Forelimb muscle (tissue), 1 donor: ENCODE data around the gene GRM7. TPM values are rescaled to one million over a fixed set of nuclear protein-coding genes. Genes with fewer than 3 reads are reported as not detected.

Experiments
- DNase-seq: peaks from one replicate; pipeline ENCODE4 v3.0.0-alpha.2; 2013; ENCODE audit warnings: low read depth
- polyA plus RNA-seq: library from polyadenylated mRNA; unstranded; fragments of 120-200 nt; gene quantifications from one replicate; pipeline ENCODE4 v1.2.1, GENCODE V29; 2013; ENCODE audit not compliant: insufficient read length

Gene GRM7
- polyA plus RNA-seq, 1 donor = not detected

DNA sequence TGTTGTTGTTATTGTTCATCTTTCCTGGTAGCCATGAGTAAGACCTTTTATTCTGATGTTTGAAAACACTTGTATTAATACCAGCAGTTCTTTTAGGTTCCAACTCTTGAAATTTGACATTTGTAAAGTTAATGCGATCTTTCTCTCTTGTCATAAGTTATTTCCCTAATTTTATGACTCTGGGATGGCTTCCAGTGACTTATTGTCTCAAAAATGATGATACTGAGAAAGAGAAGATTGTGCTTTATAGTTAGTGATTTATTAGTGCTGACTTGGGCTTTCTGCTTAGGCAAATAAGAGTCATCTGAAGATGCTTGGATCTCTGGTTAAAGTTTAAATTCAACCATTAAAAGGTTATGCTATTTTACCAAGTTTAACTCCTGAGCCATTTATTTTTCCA is 715.2 kb downstream of the GRM7 start:
- no peak for DNase-seq

DNA sequence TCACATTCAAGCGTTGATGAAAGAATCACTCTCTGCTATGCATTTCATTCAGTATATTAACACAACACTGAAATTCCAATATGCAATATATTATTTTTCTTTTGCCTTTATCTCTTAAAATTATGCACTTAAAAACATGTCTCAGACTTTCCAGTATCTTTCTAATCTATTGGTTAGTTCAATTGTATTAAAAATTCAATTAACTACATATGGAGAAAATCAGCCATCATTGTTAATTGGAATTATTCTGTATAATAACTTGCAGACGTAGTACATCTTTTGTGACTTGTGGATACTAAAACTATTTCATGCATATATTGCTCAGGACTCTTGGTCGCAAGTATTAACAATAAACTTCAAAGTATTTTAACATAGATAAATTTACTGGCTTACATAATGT is 715.6 kb downstream of the GRM7 start:
- no peak for DNase-seq

DNA sequence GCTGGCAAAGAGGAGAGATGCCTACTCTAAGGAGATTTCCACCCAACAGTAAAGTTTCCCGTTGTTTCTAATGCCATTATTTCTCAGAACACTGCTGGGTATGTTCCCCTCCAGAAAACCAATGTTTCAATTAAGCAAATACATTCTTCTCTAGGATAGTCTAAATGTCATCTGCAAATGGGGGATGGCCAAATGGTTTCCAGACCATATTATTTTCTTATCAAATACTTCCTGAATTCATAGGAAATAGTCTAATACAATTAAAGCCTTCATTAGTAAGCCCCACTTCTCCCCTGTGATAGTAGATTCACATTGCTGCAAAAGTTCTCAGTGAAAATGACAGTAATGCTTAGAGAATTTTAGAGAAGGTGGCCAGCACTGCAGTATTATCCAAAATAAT is 716.6 kb downstream of the GRM7 start:
- no peak for DNase-seq

DNA sequence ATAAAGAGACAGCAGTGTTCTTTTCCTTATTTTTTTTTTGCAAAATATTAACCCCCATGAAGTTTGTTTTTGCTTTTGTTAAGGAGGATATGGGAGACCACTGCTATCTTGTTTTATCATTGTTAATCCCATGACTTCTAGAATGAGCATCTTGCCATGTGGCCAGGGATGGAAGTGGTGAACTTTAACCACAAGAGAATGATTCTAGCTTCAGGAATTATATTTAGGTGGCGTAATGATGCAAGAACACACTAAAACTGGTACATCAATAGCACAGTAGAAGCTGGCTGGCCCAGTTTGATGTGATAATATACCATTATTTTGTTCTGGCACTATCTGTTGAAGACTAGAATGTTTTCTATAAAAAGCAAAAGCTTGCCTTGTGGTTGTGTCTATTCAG is 720.9 kb downstream of the GRM7 start:
- DNase-seq = no peak

DNA sequence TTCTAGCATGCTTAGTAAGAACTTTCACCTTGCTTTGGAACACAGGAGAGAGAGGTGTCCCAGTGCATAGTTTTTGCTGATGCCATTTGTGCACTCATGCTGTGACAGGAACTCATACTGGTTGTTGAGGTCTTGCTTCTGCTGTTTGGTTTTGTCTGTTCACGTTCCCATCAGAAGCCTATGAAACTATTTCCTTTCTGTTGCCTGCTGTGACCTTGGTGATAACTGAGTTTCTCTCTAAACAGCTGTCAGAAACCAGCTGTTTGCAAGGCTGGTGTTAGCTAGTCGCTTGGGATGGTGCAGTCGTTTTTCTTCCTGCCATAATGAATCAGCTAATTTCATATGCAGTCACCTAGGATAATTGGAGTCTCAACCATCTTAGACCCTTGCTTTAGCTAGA is 724.1 kb downstream of the GRM7 start:
- DNase-seq = no peak

DNA sequence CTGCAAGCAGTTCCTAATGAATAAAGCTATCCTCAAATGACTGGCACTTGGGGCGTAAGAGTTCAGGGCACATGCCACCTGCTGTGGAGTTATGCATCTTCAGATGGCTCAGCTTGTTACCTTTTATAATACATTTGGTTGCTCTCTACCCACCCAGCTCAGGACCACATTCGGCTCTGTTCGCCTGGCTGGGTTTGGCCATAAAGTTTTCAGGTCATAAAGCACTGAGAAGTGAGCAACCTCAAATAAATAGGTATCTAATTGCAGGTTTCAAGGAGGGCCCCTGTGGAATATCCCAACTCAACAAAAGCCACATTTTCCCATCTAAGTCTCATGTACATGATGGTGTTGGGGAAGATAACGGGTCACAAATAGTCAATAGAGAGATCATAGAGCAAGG is 727.3 kb downstream of the GRM7 start:
- no peak for DNase-seq

DNA sequence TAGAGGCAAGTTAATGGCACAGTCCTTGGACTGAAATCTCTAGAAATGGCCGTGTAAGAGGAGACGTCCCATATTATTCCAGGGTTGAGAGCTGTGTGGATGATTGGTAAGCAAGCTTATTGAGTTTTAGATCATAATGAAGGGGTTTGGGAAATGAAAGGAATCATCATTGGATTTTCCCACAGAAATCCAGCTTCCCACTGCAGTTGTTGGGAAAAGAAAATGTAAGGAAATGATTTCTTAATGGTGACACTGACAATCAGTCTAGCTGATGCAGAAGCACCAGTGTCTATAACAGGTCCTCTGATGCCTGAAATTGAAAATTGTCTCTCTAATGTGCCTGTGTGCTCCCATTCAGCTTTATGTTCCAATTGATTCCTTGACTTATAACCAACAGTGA is 728.6 kb downstream of the GRM7 start:
- no peak for DNase-seq

DNA sequence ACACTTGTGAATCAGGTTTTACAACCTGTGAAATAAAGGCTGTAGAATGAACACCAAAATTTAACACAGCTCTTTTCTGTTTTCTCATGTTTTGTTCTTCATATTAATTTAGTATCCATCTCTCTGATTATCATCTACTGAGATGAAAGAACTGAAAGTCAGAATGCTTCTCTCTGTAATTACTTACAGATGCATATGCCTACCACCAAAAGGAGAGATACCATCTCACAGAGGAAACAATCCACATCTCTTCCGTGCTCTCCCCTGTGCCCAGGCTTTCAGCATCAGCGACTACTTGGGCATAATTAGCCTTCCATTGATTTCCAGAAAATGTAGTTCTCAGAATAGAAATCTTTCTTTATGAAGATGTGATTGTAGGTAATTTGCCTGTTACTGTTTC is 741.4 kb downstream of the GRM7 start:
- DNase-seq = no peak

DNA sequence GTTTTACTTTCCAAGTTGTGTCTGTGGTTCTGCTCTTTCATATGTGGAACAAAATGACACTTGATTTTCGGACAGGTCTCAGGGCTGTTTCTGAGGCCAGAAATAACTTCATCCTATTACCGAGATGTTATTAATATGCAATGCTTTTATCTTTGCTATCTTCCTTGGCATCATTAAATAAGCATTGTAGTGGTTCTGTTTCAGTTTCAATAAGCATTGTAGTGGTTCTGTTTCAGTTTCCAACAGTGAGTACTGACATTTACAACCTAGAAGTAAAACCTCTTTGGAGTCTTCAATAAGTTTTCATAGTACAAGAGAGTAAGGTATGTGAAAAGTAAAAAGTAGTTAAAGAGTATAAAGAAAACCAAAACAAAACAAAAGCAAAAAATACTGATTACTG is 746.2 kb downstream of the GRM7 start:
- no peak for DNase-seq

DNA sequence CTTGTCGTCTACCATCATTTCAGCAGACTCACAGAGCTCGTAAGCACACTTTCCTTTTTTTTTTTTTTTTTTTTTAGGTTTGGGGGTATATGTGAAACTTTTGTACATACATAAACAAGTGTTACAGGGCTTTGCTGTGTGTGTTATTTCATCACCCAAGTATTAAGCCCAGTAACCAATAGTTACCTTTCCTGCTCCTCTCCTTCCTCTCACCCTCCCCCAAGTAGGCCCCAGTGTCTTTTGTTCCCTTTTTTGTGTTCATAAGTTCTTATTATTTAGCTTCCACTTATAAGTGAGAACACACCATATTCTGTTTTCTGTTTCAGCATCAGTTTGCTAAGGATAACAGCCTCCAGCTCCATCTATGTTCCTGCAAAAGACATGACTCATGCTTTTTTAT is 746.8 kb downstream of the GRM7 start:
- DNase-seq = no peak

DNA sequence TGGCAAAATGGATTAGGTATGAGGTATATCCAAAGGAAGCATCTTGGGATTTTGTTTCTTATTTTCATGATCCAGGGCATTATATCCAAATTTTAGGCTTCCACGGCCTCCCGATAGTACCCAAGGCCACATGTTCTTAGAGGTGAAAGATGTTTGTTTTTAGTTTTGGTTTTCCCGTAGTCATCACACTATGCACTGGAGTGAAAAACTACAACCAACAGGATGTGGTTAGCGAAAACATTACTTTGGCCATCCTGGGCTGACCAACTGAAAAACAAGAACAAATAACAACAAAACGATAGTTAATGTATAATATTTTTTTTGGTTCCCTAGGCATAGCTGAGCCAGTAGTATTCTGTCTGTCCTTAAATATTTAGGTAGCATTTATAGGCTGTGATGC is 749.7 kb downstream of the GRM7 start:
- no peak for DNase-seq

DNA sequence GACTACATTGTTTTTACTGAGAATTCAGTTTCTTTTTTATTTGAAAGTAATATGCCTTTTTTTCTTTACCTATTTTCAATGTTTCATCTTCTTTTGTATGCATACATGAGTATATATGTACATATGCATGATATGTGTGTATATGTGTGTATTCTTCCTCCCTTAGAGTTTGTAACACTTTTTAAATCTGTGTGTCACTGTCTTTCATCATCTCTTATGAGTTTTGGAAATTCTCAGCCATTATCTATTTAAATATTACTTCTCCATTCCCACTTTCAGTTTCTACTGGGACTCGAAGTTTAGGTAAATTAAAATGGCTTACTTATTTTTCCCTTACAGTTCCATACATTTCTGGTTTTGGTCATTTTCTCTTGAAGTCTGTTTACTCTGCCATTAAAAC is 754.1 kb downstream of the GRM7 start:
- DNase-seq = no peak

DNA sequence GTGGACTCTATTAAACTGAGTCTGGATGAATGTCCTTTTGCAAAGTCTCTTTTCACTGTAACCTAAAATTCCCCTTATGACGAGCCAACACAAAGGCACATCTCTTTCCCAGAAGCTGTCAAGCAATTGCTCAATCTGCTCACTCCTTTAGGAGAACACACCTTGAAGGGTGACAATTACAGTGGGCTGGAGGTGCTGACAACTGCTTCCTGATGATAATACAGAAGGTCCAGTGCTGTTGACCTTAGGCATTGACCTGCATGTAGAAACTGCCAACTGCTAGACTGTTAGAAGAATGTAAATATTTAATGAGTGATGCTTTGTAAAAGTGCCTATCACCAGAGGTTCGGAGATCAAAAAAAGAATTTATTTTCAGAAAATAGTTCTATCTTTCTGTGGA is 757.7 kb downstream of the GRM7 start:
- DNase-seq = no peak

DNA sequence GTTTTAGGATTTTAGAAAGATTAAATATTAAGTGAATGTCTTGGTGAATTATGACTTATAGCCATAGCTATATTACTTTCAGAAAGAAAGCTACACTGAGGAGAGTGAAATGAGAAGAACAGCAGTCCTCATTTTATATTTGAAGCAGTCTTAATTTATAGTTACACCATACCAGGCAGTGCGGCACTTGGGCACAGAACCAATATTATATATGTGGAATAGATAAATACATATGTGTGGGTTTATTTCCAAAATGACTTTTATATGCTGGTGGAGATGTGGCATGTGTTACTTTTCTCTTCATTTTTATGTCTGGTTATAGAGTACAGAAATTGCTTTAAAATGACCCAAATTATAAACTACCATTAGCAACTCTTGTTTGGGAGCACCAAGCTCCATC is 759.5 kb downstream of the GRM7 start:
- no peak for DNase-seq

DNA sequence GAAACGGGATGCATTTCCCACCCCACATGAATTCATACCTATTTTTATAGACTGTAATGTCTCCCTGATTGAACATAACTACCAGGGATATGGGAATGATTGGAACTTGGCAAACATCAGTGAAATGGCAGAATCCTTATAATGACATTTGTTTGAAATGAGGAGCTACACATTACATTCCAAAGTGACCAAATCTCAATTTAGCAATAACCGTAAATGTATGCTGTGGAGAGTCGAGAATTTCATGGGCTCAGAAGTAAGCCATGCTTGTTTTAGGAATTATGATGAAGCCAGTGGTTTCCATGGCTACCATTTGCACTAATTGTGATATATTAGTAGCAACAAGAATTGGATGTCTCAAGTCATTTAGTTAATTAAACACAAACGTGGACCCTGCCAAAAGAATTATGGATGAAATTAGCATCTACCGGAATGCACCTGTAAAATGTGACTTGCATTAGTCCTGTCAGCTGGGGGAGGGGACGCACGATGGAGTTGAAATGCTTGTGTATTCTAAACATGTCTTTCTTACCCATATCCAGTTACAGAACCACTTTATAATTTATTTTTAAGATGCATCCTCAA is 760.2 kb downstream of the GRM7 start:
- no peak for DNase-seq

DNA sequence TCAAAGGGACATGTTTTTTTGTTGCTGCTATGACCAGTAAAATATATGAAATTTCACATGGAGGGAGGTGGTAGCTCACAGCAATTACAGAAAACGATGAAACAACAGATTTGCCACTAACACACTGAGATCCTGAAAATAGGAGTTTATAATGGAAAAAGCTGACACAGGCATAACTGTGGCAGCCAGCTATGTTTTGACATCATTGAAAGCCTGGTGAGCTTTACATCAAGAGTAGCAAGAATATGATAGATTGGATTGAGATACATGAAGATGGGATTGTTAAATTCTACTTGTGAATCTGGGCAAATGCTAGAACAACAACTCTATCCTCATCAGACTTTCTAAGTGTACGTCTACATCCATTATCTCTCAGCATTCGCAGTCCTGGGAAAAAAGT is 760.7 kb downstream of the GRM7 start:
- no peak for DNase-seq

DNA sequence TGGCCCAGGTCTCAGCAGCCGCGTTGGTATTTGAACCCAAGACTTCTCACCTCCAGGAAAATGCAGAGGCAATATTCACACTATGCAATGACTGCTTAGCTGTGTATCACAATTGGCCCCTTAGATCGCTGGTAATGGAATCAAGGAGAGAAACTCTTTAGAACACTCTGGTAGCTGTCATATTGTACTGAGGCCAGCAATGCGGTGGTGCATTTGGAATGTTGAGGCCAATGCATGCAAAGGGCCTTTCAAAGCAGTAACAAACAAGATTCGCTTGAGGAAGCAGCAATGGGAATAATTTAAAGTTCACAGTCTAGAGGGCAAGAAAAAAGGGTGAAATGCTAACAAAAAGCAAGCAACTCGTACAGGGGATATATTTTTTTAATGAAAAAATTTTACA is 764.1 kb downstream of the GRM7 start:
- no peak for DNase-seq

DNA sequence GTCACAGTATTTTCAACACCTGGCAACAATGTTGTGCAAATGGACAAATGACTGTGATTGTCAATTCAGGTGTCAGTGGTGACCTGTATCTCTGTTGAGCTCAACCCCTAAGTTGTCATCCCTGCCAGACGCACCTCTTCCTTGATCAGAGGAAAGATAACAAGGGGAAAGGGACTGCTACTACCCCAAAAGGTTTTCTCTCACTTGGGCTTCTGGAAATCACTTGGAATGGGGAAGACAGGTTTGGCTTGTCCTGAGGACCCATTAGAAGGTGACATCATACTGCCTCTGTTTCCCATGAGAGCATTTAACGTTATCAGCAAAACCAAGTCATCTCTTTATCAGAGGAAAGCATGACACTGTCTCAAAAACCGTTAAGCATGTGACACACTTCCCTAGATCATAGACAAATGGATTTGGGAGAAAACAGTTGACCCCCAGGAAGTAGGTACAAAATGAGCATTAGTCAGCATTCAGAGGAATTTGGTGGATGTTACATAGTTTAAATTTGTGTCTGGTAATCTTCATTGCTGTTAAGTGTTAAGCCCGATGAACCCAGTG is 769.5 kb downstream of the GRM7 start:
- DNase-seq = no peak

DNA sequence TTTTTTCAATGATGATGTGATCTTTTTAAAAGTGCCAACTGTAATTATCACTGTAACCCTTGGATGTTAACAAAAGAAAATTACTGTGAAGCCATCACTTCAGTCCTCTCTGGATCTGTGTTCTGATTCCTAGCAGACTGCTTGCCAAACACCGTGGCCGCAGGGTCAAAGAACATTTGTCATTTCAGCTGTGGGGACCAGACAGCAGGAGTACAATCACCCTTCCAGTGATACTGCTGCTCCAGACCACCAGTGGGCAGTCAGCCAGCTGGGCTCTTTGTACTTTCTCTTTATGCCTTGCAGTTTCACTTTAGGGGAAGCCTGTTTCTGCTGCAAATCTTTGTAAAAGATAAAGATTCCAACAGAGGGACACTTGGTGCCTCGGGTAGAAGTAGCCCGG is 770.0 kb downstream of the GRM7 start:
- DNase-seq = no peak

DNA sequence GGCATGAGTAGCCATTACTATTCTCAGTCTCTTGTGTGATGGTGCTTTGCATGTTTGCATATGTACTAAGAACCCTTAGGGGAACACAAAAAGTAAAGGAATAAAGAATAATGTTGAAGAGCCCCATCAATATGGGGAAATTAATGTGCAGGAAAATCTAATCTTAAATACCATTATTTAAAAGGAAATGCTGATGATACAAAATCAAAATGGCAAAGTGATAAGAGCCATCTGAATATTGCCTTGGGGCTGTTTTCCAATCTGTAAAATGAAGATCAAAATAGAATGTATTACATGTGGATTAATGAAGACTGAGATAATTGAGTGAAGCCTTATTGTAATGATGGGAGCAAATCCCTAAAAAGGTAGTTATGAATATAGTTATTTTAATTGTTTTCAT is 771.4 kb downstream of the GRM7 start:
- no peak for DNase-seq

DNA sequence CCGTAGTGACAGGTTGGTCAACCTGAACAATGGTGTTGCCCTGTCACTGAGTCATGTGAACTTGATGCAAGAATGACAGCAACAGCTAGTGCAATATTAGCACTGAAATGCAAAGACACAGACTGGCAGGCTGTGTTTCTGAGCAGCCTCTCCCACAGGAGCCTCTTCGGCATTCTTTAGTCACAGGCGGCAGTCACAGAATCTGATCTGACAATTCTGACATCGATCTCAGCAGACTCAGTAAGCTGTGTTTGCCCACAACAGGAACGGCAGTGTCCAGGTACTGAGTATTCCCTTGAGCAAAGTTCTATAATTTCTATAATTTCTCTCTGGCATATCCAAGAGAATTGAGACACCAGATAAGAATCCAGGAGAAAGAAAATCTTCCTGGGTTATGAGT is 776.8 kb downstream of the GRM7 start:
- DNase-seq = no peak

DNA sequence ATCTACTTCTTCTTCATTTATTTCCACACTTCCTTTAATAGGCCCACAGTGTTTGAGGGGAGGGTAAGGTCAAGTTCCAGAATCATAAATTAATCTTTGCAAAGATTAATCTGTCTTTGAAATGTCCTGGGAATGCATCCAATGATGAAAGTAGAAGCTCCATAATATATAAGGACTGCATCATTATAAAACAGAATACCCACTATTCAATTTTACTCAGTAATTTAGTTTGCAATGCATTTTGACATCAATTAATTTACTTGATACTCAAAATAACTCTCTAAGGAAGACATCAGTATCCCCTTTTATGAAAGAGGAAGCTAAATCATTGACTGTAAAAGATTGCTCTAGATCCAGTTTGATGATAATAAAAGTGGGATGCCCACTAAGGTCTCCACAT is 777.2 kb downstream of the GRM7 start:
- no peak for DNase-seq

DNA sequence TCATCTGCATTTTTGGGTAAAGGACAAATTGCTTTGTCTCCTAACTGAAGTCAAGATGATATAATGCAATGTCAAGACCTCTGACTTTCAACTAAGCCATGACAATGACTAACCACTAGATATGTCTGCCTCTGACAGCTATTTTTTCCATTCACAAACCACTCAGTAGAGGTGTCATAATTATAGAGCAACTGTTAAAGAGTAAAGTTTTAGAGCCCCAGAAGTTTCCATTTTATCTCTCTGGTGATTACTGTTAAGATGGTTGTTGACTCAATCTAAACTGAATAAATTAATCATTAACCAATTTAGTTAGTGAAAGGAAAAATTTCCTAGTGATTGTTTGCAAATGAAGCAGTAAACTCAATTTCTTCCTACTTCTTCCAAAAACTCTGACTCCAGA is 779.9 kb downstream of the GRM7 start:
- DNase-seq = no peak

DNA sequence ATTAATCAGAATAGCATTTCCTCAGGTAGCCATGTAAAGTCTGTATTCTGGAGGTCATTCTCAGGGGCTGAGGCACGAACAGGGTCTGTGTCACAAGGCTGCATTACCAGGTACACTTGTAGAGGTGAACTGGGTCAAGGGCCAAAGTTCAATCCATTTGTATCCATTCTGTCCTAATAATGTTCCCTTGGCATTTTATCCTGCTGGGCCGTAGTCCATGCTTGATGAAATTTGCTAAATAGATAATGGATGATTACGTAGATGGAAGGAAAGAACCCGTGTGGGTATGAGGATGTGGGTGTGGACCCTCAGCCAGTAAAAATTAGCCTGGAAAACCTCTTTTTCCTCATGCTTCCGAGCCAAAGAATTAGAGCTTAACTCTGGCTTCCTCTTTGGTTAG is 785.9 kb downstream of the GRM7 start:
- no peak for DNase-seq
